A549 (cell line): ENCODE data around the gene SMARCD3.

Source experiments
- BHLHE40 ChIP-seq: IDR thresholded peaks from 2 replicates; pipeline ENCODE4 v1.6.1; 2012; ENCODE audit warnings: low read depth, low read length, inconsistent platforms
- CBX2 ChIP-seq: fragments of 200-600 bp; sonication (generic); IDR thresholded peaks from 2 replicates; pipeline ENCODE4 v1.6.1; 2016; ENCODE audit warnings: low read depth, mild to moderate bottlenecking, borderline replicate concordance
- EHMT2 ChIP-seq: fragments of 200-600 bp; sonication (generic); IDR thresholded peaks from 2 replicates; pipeline ENCODE4 v1.6.1; 2016; ENCODE audit warnings: antibody characterized with exemption, low read depth, mild to moderate bottlenecking, moderate library complexity
- EP300 ChIP-seq, 2 experiments: fragments of >200 bp; sonication (Bioruptor Twin); formaldehyde crosslinking; IDR thresholded peaks; 2 replicates in 1 of 2; 3 replicates in 1 of 2; pipeline ENCODE4 v1.6.1; 2016 to 2017
- FOSL2 ChIP-seq, 2 experiments: fragments of 450-650 bp in 1 of 2; fragments of >200 bp in 1 of 2; sonication (Bioruptor Twin) in 1 of 2; formaldehyde crosslinking; IDR thresholded peaks; 2 replicates each; pipeline versions ENCODE4 v1.5.0 to v1.6.1; 2016 to 2020; ENCODE audit warnings: mild to moderate bottlenecking in 1 of 2, moderate library complexity in 1 of 2
- JUNB ChIP-seq: fragments of >200 bp; sonication (Bioruptor Twin); formaldehyde crosslinking; IDR thresholded peaks from 2 replicates; pipeline ENCODE4 v1.6.1; 2016
- MAFK ChIP-seq: fragments of 450-650 bp; IDR thresholded peaks from 2 replicates; pipeline ENCODE4 v1.6.1; 2014; ENCODE audit not compliant: partially characterized antibody
- POLR2A ChIP-seq: IDR thresholded peaks from 2 replicates; pipeline ENCODE4 v1.6.1; 2012; ENCODE audit warnings: mild to moderate bottlenecking, low read length
- POLR2AphosphoS2 ChIP-seq: conservative IDR thresholded peaks from 2 replicates; pipeline ENCODE4 v1.6.1; 2012; ENCODE audit warnings: low read length, improper control_type of control experiment, inconsistent platforms
- RAD21 ChIP-seq, 2 experiments: fragments of >200 bp in 1 of 2; sonication (Bioruptor Twin) in 1 of 2; formaldehyde crosslinking in 1 of 2; IDR thresholded peaks in 1 of 2; conservative IDR thresholded peaks in 1 of 2; 2 replicates in 1 of 2; 3 replicates in 1 of 2; pipeline ENCODE4 v1.6.1; 2012 to 2018; ENCODE audit warnings: inconsistent platforms in 1 of 2
- TF ChIP-seq, protein P1 (sequence below): fragments of >200 bp; sonication (Bioruptor Twin); formaldehyde crosslinking; IDR thresholded peaks from 3 replicates; pipeline ENCODE4 v1.5.1; 2016
- TF ChIP-seq, protein P2 (sequence below): IDR thresholded peaks from 2 replicates; pipeline ENCODE4 v1.6.1; 2012
- TF ChIP-seq, protein P3 (sequence below): IDR thresholded peaks from 2 replicates; pipeline ENCODE4 v1.6.1; 2012

DNA sequence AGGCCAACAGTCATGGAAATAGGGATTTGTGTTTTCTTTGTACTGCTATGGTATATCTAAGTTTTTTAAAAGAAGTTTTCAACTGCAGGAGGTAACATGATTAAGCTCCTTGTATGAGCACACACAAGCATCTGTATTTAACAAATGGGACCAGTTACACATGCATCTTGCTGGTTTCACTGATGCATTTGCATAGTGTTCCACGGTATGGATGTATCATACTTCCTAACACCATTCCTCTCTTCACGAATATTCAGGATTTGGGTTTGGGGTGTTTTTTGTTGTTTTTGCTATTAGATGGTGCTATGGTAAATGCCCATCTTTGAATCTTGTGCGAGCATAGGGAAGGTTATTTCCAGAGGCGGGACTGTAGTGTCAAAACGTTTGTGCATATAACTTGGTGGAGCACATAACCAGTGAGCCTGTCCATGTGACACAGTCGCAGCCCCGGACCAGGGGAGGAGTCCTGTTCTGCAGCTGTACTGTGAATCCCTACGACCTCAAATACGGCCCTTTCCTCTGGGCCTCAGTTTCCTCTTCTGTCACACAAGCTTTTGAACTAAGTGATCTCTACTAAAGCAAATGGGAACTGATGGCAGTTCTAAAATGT, 40.1 kb downstream of the SMARCD3 start:
- TF ChIP-seq POLR2AphosphoS2 (no peak), EP300 (IDR thresholded peaks at IDR 0.05) (no peak), MAFK (no peak), RAD21 (conservative IDR thresholded peaks at IDR 0.05 in 1 of 2, IDR thresholded peaks at IDR 0.05 in 1 of 2) (no peak), BHLHE40 (no peak), FOSL2 (IDR thresholded peaks at IDR 0.05) (no peak), FOSL2 (CRISPR knock-in tag; IDR thresholded peaks at IDR 0.05) (no peak), EHMT2 (no peak), CBX2 (no peak), POLR2A (no peak), JUNB (no peak)
- TF ChIP-seq, protein P1, sequence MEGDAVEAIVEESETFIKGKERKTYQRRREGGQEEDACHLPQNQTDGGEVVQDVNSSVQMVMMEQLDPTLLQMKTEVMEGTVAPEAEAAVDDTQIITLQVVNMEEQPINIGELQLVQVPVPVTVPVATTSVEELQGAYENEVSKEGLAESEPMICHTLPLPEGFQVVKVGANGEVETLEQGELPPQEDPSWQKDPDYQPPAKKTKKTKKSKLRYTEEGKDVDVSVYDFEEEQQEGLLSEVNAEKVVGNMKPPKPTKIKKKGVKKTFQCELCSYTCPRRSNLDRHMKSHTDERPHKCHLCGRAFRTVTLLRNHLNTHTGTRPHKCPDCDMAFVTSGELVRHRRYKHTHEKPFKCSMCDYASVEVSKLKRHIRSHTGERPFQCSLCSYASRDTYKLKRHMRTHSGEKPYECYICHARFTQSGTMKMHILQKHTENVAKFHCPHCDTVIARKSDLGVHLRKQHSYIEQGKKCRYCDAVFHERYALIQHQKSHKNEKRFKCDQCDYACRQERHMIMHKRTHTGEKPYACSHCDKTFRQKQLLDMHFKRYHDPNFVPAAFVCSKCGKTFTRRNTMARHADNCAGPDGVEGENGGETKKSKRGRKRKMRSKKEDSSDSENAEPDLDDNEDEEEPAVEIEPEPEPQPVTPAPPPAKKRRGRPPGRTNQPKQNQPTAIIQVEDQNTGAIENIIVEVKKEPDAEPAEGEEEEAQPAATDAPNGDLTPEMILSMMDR = no peak
- TF ChIP-seq, protein P2, sequence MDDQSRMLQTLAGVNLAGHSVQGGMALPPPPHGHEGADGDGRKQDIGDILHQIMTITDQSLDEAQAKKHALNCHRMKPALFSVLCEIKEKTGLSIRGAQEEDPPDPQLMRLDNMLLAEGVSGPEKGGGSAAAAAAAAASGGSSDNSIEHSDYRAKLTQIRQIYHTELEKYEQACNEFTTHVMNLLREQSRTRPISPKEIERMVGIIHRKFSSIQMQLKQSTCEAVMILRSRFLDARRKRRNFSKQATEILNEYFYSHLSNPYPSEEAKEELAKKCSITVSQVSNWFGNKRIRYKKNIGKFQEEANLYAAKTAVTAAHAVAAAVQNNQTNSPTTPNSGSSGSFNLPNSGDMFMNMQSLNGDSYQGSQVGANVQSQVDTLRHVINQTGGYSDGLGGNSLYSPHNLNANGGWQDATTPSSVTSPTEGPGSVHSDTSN = no peak
- TF ChIP-seq, protein P3, sequence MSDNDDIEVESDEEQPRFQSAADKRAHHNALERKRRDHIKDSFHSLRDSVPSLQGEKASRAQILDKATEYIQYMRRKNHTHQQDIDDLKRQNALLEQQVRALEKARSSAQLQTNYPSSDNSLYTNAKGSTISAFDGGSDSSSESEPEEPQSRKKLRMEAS = no peak
